HepG2 (cell line): Measurements from ENCODE around the gene MTMR10. TPM values are rescaled to one million over a fixed set of nuclear protein-coding genes. Genes with fewer than 3 reads are reported as not detected.

Source experiments
- AKNA ChIP-seq: sonication (generic); formaldehyde crosslinking; IDR thresholded peaks from 2 replicates; pipeline ENCODE4 v1.4.0; 2020; ENCODE audit warnings: missing genetic modification reagents, borderline replicate concordance
- FOSL2 ChIP-seq: sonication (generic); formaldehyde crosslinking; IDR thresholded peaks from 2 replicates; pipeline ENCODE4 v1.4.0; 2020; ENCODE audit warnings: missing genetic modification reagents
- HDAC1 ChIP-seq: sonication (generic); formaldehyde crosslinking; IDR thresholded peaks from 2 replicates; pipeline ENCODE4 v1.5.1; 2020; ENCODE audit warnings: mild to moderate bottlenecking, missing genetic modification reagents
- HDAC2 ChIP-seq: sonication (generic); formaldehyde crosslinking; IDR thresholded peaks from 2 replicates; pipeline ENCODE4 v1.4.0; 2020; ENCODE audit warnings: missing genetic modification reagents
- KLF16 ChIP-seq, 2 experiments: sonication (generic) in 1 of 2; formaldehyde crosslinking in 1 of 2; IDR thresholded peaks; 2 replicates each; pipeline versions ENCODE4 v1.6.1 to v1.8.0; 2016 to 2023; ENCODE audit warnings: missing genetic modification reagents in 2 of 2, missing compliant biosample characterization in 1 of 2
- NFKB2 ChIP-seq: sonication (generic); formaldehyde crosslinking; IDR thresholded peaks from 2 replicates; pipeline ENCODE4 v1.4.0; 2020; ENCODE audit warnings: missing genetic modification reagents, borderline replicate concordance
- NR2F2 ChIP-seq: IDR thresholded peaks from 2 replicates; pipeline ENCODE4 v1.6.1; 2012; ENCODE audit warnings: low read depth, inconsistent platforms, borderline replicate concordance
- PHF5A ChIP-seq: IDR thresholded peaks from one replicate; pipeline ENCODE4 v1.6.1; 2018; ENCODE audit warnings: low read depth, missing genetic modification reagents; ENCODE audit not compliant: unreplicated experiment
- SMAD1 ChIP-seq: sonication (generic); formaldehyde crosslinking; IDR thresholded peaks from 2 replicates; pipeline ENCODE4 v1.4.0; 2020; ENCODE audit warnings: missing genetic modification reagents, low read depth, mild to moderate bottlenecking, borderline replicate concordance
- TARDBP ChIP-seq: sonication (generic); formaldehyde crosslinking; IDR thresholded peaks from 2 replicates; pipeline ENCODE4 v1.8.0; 2022; ENCODE audit warnings: mild to moderate bottlenecking, missing genetic modification reagents
- TEAD3 ChIP-seq: optimal IDR thresholded peaks from 2 replicates; pipeline ENCODE3; 2016; ENCODE audit warnings: borderline replicate concordance
- ZNF510 ChIP-seq: sonication (generic); formaldehyde crosslinking; IDR thresholded peaks from 2 replicates; pipeline ENCODE4 v1.4.0; 2020; ENCODE audit warnings: low read depth, mild to moderate bottlenecking, missing genetic modification reagents
- ZNF589 ChIP-seq: sonication (generic); formaldehyde crosslinking; conservative IDR thresholded peaks from 2 replicates; pipeline ENCODE4 v1.8.0; 2022; ENCODE audit warnings: mild to moderate bottlenecking, moderate library complexity, missing genetic modification reagents
- ZNF614 ChIP-seq: IDR thresholded peaks from 2 replicates; pipeline ENCODE4 v1.6.1; 2018; ENCODE audit warnings: missing biosample characterization, missing genetic modification reagents, inconsistent platforms, borderline replicate concordance
- ZSCAN21 ChIP-seq: sonication (generic); formaldehyde crosslinking; IDR thresholded peaks from 2 replicates; pipeline ENCODE4 v1.8.0; 2022; ENCODE audit warnings: mild to moderate bottlenecking, missing genetic modification reagents, moderate library complexity, borderline replicate concordance
- polyA plus RNA-seq, 8 experiments: library from polyadenylated mRNA; depleted of rRNA in 3 of 8; stranded (reverse) in 7 of 8; unstranded in 1 of 8; fragments of >200 nt; fragmentation: Illumina TruSeq in 4 of 8; extraction: Trizol in 4 of 8; gene quantifications; 2 replicates each; pipeline versions ENCODE4 v1.2.1 to v1.2.3, GENCODE V29; 2011 to 2016; ENCODE audit warnings: low read depth in 4 of 8, missing spikeins in 1 of 8, mixed read lengths in 1 of 8; ENCODE audit not compliant: insufficient read depth in 1 of 8
- total RNA-seq, 5 experiments: library from RNA; depleted of rRNA; stranded (reverse); fragments of >200 nt; fragmentation: Illumina TruSeq; extraction: Trizol; gene quantifications; 2 replicates each; pipeline ENCODE4 v1.2.3, GENCODE V29; 2016; ENCODE audit warnings: low read depth in 1 of 5
- TF ChIP-seq, protein P1 (sequence below): fragments of 450-650 bp; IDR thresholded peaks from 2 replicates; pipeline ENCODE4 v1.6.1; 2017
- TF ChIP-seq, protein P2 (sequence below): sonication (generic); formaldehyde crosslinking; IDR thresholded peaks from 2 replicates; pipeline ENCODE4 v1.9.0; 2021; ENCODE audit warnings: missing genetic modification reagents, mild to moderate bottlenecking, borderline replicate concordance
- TF ChIP-seq, protein P3 (sequence below): sonication (generic); formaldehyde crosslinking; IDR thresholded peaks from 2 replicates; pipeline ENCODE4 v1.4.0; 2020; ENCODE audit warnings: missing genetic modification reagents, mild to moderate bottlenecking, borderline replicate concordance
- TF ChIP-seq, protein P4 (sequence below): sonication (generic); formaldehyde crosslinking; IDR thresholded peaks from 2 replicates; pipeline ENCODE4 v1.4.0; 2020; ENCODE audit warnings: mild to moderate bottlenecking, missing genetic modification reagents

The MTMR10 gene
- total and polyA plus RNA-seq, 2 of the 13 experiments (the other 11 are each of a cell fraction or from before 2014, with no cell fraction given), result 10.2 to 17.4 TPM

DNA sequence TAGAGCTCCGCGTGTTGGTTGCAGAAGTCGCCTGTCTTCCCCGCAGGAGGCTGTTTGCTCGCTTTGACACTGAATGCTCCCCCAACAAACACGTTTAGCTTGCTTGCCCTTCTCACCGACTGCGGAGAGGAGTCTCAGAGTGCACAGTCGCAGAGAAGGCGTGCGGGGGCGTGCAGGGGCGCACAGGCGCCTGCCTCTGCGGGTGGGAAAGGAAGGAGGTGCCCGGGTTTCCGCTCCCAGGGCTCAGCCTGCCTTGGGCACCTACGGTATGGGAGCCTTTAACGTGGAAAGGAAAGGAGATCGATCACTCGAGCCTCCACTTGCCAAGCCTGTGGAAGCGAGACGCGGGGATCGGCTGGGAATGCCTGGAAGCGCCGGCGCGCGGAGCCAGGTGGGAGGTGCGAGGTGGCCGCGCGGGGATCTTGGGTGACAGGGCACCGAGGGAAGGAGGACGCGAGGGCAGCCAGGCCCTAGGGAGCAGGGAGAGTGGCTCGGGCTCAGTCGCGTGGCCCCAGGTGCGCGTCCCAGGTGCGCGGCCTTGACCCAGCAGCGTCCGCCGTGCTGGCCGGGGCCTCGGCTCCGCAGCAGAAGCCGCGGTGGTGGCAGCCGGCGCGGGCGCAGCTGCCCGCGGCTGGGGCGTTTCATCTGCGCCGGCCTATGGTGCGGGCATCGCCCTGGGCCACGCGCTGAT is 87.8 kb downstream of the MTMR10 start, which contains the start of gene FAN1 (continued):
- no peak for TF ChIP-seq AKNA
- TF ChIP-seq TEAD3 (CRISPR knock-in tag), result peak; percentile 86
- TF ChIP-seq, protein P1, sequence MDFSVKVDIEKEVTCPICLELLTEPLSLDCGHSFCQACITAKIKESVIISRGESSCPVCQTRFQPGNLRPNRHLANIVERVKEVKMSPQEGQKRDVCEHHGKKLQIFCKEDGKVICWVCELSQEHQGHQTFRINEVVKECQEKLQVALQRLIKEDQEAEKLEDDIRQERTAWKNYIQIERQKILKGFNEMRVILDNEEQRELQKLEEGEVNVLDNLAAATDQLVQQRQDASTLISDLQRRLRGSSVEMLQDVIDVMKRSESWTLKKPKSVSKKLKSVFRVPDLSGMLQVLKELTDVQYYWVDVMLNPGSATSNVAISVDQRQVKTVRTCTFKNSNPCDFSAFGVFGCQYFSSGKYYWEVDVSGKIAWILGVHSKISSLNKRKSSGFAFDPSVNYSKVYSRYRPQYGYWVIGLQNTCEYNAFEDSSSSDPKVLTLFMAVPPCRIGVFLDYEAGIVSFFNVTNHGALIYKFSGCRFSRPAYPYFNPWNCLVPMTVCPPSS, result no peak
- TF ChIP-seq KLF16 (CRISPR knock-in tag; IDR thresholded peaks at IDR 0.05), result peak in 1 of 2 experiments; percentile 84; a peak in 2 of 4 replicates
- TF ChIP-seq, protein P2, sequence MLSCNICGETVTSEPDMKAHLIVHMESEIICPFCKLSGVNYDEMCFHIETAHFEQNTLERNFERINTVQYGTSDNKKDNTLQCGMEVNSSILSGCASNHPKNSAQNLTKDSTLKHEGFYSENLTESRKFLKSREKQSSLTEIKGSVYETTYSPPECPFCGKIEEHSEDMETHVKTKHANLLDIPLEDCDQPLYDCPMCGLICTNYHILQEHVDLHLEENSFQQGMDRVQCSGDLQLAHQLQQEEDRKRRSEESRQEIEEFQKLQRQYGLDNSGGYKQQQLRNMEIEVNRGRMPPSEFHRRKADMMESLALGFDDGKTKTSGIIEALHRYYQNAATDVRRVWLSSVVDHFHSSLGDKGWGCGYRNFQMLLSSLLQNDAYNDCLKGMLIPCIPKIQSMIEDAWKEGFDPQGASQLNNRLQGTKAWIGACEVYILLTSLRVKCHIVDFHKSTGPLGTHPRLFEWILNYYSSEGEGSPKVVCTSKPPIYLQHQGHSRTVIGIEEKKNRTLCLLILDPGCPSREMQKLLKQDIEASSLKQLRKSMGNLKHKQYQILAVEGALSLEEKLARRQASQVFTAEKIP, result no peak
- 0 out of 2 replicates have a peak, but pooled peaks have one; percentile 66 for TF ChIP-seq ZNF510
- 0 out of 2 replicates have a peak, but pooled peaks have one; percentile 37 for TF ChIP-seq ZNF614
- peak; percentile 56; the same call in 1 of the 2 replicates for TF ChIP-seq TARDBP (CRISPR knock-in tag)
- peak; percentile 90 for TF ChIP-seq HDAC1 (CRISPR knock-in tag)
- TF ChIP-seq, protein P3, sequence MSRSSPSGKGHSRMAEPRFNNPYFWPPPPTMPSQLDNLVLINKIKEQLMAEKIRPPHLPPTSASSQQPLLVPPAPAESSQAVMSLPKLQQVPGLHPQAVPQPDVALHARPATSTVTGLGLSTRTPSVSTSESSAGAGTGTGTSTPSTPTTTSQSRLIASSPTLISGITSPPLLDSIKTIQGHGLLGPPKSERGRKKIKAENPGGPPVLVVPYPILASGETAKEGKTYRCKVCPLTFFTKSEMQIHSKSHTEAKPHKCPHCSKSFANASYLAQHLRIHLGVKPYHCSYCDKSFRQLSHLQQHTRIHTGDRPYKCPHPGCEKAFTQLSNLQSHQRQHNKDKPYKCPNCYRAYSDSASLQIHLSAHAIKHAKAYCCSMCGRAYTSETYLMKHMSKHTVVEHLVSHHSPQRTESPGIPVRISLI (CRISPR knock-in tag), result no peak; the same call in 1 of the 2 replicates
- TF ChIP-seq FOSL2 (CRISPR knock-in tag), result peak; percentile 69
- TF ChIP-seq ZSCAN21, result peak; percentile 94
- TF ChIP-seq SMAD1 (CRISPR knock-in tag), result peak; percentile 71; the same call in 1 of the 2 replicates
- peak; percentile 96 for TF ChIP-seq NFKB2 (CRISPR knock-in tag)
- peak; percentile 76 for TF ChIP-seq HDAC2
- TF ChIP-seq NR2F2, result no peak
- TF ChIP-seq ZNF589 (CRISPR knock-in tag), result peak; percentile 84
- TF ChIP-seq, protein P4, sequence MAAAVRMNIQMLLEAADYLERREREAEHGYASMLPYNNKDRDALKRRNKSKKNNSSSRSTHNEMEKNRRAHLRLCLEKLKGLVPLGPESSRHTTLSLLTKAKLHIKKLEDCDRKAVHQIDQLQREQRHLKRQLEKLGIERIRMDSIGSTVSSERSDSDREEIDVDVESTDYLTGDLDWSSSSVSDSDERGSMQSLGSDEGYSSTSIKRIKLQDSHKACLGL (CRISPR knock-in tag), result peak; percentile 96
- TF ChIP-seq PHF5A (CRISPR knock-in tag), result peak; percentile 69
